Activated gamma-delta T cell treated with anti-CD3 and anti-CD28 coated beads, Interleukin-2, amount 50 U/mL, for 16 hours (primary cell): ENCODE measurements around the gene RPL26.
"Not testable (repeated sequence)": the region's sequence is repeated elsewhere in the genome, so short reads cannot be mapped to it uniquely, and the experiment has no call there.

Experiments
- DNase-seq: peaks from one replicate; pipeline ENCODE4 v3.0.0-alpha.2; 2020; ENCODE audit warnings: low read depth

RPL26 gene

DNA sequence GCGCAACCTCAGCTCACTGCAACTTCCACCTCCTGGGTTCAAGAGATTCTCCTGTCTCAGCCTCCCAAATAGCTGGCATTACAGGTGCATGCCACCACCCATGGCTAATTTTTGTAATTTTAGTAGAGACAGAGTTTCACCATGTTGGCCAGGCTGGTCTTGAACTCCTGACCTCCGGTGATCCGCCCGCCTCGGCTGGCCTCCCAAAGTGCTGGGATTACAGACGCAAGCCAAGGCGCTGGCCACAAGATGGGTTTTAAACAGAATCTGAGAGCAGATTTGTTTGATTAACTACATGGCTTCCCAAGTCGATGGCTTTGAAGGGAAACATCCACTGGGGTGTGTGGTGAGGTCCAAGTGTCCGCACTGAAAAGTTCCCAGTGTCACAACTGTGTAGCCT is 11.5 kb upstream of the RPL26 start:
- not testable (repeated sequence) for DNase-seq

DNA sequence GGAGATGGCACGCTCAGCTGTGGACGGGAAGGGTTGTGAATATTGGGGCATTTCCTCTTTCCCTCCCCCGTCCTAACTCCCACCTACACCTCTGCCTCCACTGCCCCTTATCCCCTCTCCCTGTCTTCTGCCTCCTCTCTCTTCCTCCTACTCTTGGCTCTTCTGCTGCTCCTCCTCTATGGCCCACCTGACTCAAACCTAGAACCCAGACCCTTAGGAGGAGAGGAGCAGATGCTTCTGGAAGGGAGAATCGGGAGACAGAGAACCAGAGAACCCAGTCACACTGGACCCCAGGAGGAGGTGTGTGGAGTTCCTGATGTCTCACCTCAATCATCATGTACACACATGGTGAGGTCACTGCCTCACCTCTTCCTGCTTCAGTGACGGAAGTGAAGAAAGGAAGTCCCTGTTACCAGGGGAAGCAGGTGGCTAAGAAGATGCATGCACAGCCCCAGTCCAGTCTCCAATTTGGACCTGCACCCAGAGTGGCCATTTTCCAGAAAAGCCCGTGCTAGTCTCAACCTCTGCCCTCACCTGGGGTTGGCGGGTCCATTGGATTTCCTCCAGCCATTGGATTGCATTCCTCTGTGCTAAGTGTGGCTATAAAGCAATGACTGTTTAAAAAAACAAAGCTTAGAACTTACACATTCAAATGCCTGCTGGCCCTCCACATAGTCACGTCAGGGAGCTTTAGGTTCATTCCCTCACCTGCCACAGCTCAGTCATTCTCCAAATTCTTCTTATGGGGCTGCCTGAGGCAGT is 10.7 kb upstream of the RPL26 start:
- peak; percentile 22 for DNase-seq

DNA sequence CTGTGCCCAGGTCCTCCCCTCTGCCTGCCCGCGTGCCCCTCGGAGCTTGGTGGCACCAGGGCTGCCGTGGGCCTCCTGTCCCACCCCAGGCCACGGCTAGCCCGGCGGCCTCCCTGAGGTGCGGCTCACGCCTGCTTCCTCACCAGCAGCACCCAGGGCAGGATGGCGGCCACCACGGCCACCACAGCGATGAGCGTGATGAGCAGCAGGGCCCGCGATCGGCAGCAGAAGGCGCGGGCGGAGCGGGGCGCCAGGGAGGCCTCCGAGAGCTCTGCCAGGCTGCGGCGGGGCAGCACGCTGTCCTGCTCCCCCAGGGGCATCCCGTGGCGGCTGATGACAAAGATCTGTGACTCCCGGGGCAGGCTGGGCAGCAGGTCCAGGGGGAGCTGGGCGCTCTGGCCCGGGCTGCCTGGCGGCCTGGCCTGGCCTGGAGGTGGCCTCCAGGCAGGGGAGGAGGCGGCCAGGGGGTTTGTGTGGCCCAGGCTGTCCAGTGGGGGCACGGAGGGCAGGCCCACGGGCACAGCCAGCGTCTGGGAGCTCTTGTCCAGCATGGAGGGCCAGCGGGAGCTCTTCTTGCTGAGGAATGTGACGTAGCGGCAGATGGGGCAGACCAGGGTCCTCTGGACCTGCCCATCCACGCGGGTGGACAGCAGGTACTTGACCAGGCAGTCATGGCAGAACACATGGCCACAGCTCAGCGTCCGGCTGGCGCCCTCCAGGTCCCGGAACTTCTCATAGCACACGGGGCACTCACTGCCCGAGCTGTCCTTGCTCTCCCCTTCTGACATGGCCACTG is 9.9 kb upstream of the RPL26 start:
- no peak for DNase-seq

DNA sequence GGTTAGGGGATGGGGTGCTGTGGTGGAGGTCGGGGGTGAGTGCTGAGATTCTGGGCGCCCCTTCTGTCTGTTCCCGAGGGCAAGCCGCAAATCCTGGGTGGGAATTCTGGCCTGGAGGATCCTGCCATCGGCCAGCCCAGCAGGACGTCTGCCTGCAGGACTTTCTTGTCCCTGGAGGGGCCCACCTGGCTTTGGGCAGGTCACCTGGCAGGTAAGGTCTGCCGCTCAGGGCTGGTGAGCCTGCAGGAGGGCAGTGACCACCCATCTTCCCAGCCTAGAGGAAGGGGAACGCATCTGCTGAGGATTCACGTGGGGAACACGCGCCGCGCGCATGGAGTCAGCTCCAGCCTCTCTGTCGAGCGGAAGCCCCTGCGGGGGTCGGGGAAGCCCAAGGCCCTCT is 9.3 kb upstream of the RPL26 start:
- DNase-seq = no peak

DNA sequence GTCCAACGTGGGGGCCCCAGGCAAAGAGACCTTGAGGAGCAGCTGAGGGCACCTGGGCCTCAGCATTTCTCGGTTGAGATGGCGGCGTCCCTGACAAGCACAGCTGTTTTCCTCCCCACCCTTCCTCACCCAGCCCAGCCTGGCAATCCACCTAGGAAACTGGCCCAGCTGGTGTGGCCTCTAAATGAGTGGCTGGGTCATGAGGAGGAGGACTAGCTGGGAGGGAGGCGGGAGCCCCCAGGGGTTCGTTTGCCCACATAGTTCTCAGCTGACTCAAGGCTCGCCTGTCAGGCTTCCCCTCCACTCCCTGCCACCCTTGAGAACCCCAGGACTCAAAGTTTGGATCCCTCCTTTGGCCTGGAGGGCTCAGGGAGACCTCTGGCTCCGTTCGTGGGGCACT is 8.7 kb upstream of the RPL26 start:
- DNase-seq = no peak

DNA sequence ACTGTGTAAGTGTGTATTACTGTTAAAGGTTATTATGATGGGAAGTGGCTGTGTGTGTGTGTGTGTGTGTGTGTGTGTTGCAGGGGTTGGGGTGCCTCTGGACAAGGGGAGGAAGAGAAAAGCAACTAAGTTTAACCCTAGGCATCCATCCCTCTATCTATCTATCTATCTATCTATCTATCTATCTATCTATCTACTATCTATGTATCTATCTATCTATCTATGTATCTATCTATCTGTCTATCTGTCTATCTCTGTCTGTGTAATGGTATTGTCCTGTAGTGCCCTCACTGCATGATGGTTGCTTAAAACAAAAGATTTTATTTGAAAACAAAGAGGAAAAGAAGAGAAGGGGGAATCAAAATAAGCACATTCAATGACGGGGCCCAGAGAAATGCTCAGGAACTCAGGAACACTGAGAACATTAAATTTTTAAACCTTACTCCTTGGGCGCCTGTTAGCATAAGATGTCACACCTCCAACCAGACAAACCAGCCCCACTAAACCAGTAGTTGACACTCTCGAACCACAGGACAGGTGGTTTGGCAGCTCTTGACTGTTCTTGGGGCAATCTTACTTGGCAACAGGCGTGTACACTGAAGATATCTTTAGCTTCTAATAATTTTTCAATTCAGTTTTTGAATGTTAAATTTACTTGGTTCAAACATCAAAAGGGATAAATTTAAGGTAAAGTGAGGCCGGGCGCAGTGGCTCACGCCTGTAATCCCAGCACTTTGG is 5.1 kb upstream of the RPL26 start:
- DNase-seq = no peak

DNA sequence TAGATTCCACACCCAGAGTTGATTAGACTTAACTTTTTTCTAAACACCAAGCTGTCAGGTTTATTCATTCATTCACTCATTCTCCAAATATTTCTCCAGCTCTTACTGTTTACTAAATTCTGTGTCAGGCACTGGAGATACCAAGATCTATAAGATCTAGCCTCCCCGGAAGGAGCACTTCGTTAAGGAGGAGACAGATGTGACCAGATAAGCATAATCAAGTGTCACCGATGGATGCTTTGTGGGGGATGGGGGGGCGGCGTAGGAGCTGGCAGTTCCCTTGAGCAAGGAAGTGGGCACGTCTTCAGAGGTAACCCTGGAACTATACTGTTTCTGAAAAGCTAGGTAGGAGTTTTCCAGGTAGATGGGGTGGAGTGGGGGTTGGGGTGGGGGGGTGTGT is 3.8 kb upstream of the RPL26 start:
- no peak for DNase-seq

DNA sequence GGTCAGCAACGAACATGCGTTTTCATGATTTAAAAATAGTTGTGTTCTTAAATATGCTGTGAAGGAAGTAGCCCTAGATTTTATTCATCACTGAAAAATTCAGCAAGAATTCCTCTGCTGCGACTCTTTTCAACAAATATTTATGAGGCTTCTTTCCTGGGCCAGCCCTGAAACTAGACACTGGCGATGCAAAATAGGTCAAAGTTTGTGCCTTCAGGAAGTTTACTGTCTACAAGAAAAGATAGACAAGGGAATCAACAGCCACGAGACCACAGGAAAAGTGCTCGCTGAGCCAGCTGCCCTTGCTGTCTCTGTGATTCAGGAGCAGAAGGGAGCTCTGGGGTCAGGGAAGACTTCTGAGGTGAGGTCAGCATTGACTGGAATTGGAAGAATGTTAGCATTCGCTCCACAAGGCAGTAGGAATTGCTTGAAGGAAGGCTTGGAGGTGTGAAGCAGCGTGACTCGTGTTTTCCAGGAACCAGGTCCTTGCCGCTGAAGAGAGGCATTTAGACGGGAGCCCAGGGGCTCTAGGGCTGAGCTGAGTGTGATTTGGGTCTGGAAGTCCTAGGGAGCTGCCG is 1.9 kb upstream of the RPL26 start:
- DNase-seq = no peak

DNA sequence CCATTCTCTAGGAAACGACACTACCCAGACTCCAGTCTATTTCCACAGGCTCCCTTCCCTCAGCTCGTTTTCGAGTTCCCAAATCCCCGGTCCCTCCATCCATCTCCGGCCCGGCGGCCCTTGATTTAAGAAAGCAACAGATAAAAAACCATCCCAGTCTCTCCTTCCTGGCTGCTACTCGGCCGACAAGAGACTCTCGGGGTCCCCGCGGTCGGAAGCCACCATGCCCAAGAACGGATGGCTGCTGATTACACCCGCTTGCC is 182 bp downstream of the RPL26 start:
- DNase-seq = no peak

DNA sequence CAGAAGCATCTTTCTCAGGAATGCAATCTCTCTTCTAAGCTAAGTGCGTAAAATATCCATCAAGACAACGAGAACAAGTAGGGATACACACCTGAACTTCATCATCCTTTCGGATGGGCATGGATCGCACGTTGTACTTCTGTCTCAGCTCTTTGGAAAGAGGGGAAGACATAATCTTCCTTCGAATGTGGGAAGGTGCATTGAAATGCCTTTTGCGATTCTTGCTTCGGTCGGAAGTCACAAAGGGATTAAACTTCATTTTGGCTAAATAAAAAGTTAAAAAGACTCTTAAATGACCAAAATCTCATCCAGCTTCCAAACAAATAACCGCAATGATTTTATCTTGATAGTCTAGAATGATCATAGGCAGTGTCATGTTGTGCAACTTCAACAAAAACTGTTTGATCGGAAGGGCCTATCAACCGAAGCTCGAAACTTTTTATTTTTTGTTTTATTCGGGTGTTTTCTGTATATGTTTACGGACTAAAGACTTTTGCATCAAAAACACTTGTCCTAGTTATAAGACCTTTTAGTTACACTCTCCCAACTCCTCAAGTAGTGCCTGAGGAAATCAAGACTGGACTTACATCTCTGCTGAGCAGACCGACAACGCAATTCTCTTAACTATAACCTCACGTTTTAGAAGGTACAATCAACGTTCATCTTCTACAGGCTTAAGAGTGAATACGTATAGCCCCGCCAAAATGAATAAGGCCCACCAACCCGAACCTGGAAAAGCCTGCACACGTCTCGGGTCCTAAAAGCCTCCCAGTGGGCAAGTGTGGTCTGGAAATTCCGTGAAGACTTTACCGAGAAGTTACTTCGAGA is 727 bp downstream of the RPL26 start:
- DNase-seq = no peak

DNA sequence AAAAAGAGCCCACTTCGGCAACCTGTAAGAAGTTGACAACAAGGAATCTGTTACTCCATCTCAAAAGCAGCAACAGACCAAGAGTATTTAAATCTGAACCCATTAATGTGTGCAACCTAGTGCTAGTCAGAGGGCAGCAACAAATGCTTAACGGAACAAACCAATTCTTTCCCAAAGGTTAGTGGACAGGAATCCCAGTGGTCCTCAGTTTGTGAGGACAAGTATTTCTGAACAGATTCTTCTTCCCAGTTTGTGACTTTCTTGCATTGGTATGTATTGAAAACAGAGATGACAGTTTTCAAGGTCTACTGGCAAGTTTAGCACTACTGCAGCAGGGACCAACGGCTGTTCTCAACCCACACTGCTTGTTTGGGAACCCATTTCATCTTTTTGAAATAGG is 2.9 kb downstream of the RPL26 start:
- DNase-seq = no peak

DNA sequence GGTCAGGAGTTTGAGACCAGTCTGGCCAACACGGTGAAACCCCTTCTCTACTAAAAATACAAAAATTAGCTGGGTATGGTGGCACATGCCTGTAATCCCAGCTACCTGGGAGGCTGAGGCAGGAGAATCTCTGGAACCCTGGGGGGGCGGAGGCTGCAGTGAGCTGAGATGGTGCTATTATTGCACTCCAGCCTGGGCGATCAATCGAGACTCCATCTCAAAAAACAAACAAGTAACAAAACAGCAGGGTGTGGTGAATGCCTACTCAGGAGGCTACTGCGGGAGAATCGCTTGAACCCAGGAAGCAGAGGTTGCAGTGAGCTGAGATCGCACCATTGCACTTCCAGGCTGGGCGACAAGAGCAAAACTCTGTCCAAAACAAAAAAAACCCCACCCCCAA is 4.9 kb downstream of the RPL26 start:
- DNase-seq = not testable (repeated sequence)

DNA sequence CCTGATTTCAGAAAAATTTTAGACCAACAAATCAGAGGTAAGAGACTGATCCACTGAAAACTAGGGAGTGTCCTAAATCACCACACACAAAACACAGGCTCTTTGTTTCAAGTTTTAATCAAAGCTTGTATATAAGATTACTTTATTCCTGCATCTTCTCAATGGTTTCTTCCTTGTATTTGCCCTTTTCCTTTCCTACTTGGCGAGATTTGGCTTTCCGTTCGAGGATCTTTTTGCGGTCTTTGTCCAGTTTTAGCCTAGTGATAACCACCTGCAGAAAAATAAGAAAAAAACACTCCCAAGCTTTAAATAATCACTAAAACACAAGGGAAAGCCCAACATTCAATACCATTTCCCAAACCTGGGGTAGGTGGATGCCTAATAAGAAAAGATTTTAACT is 5.6 kb downstream of the RPL26 start:
- no peak for DNase-seq

DNA sequence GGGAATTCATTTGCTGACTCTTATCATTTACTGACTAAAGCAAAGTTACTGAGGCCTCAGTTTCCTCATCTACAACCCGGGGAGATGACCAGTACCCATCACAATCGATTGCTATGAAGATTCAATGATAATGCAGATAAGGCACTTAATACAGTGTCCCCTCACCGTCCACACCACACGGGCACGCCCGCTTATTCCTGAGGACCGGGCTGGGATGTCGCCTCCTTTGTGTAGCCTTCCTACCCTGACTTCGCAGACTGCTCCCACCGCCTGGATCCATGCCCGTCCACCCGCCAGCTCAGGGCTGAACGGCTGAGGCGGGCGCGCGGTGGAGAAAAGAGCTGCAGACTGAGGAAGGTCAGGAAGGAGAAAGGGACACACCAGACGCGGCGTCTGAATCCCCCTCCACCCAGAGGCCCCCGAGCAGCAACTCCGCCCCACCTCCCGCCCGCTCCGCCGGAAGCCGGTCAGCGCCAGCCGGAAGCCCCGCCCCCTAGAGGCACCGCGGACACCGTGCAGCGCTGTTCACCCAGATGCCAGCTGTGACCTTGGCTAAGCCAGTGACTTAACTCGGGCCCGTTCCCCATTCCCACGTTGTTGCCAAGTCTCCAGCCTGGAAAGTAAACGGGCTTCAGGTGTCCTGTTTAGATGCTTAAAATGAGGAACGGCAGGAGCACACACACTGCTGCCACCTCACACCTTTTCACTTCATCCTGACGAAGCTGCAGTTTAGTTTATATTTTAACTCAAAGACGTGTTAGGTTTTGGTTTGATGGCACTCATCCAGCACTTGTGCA is 6.5 kb downstream of the RPL26 start, which contains the start of gene KRABD2:
TSS of gene KRABD2 (minus strand) at position 434 of the 797 bp plus-strand sequence.
- DNase-seq = peak; percentile 88

DNA sequence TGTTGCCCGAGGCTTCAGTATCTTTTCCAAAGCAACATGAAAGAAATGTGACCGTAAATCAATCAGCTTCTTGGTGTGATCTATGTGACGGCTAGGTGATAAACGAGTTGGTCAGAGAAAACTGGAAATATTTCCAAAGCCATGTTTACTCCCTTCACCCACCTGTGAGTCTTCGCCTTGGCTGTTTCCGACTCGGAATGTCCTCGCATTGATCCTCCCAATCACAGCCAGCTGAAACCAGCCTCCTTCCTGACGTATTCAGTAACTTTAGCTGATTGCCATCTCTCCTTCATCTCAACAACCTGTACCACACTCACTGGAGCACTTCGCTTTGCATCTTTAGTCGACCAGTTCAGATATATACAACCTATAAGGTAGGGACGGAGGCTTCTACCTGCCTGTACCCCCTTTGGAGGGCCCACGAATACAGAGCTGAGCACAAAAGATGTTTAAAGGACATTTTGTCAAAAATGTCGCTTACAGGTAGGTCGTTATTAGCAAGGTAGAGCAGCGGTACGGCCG is 7.2 kb downstream of the RPL26 start:
- DNase-seq = no peak

DNA sequence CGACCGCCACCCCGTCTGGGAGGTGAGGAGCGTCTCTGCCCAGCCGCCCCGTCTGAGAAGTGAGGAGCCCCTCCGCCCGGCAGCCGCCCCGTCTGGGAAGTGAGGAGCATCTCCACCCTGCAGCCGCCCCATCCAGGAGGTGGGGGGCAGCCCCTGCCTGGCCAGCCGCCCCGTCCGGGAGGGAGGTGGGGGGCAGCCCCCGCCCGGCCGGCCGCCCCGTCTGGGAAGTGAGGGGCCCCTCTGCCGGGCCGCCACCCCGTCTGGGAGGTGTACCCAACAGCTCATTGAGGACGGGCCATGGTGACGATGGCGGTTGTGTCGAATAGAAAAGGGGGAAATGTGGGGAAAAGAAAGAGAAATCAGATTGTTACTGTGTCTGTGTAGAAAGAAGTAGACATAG is 9.1 kb downstream of the RPL26 start:
- DNase-seq = not testable (repeated sequence)

DNA sequence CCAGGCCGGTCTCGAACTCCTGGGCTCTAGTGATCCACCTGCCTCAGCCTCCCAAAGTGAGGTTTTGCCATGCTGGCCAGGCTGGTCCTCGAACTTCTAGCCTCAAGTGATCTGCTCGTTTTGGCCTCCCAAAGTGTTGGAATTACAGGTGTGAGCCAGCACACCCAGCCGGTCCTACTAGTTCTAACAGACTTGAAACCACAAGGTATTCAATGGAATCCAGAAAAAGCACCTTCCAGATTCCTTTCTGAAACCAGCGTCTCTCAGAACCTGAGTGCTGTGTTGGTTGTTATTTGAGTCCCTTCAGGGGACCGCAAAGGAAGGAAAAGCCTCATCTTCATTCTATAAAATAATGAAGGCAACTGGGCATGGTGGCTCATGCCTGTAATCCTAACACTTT is 10.6 kb downstream of the RPL26 start:
- DNase-seq = no peak

DNA sequence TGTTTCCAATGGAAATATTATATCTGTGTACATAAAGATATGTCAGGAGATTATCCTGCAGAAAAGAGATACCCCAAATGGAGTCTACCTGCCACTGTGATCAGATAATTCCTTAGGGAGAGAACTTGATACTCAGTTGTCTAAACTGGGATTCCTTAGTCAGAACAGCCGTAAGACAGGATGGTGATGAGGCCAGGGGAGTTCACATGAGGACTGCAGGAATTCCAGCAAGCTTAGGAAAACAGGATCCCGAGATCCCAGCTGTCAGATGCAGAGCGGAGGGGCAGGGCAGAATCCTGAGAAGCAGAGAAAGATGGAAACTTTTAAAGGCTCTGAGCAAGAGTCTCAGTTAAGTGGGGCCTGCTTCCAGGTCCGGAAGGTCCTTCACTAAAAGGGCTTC is 11.2 kb downstream of the RPL26 start:
- no peak for DNase-seq

DNA sequence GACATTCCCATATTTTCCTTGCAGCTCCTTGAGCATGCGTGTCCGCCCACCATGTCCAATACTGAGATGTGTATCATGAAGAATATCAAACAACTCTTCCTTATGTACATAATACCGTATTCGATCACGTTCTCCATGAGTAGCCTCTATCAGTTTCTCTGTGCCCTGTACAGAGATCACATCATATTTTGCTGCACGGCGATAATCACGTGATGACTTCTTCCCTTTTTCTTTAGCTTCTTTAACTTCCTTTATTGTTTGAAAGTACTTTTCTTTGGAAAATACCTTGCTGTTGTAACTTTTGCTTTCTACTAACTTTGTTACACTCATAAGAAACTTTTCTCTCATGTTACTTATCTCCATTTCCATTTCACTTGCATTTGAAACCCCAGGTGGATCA is 13.0 kb downstream of the RPL26 start:
- DNase-seq = no peak

DNA sequence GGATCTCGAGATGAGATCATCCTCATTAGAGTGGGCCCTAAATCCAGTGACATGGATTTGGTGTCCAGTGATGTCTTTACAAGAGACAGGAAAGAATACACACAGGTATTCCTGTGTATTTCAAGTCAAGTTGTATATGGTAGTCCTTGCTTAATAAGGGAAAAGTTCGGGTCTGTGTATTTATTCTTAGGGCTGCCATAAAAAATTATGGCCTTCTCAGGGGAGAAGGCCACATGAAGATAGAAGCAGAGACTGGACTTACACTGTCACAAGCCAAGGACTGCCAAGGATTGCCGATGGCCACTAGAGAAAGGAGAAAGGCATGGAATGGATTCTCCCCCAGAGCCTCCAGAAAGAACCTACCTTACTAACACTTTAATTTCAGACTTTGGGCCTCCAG is 14.8 kb downstream of the RPL26 start:
- no peak for DNase-seq

DNA sequence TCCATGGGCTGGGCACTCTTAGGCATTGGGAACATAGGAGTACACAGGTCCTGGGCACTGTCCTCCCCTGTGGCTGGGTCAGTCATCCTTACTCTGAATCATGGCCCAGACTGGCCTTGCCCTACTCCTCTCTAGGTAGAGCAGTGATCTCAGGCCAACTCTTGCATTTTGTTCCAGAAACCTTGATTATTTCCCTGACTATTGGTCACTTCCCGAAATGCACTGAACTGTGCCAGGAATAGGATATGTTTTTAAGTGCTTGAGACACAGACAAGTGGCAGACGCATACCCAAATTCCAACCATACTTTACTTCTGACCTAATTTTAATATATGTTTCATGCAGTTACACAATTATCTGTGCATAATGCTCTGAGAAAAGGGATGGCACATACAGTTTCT is 16.8 kb downstream of the RPL26 start:
- DNase-seq = no peak
